Measurements from ENCODE around the gene MCRIP2. TPM values are rescaled to one million over a fixed set of nuclear protein-coding genes. Genes with fewer than 3 reads are reported as not detected.

The MCRIP2 gene
- total and polyA plus RNA-seq, 9 of the 15 experiments (the other 6 are each of a cell fraction or from before 2014, with no cell fraction given): 0.80 to 120 (median 35.2) TPM

DNA sequence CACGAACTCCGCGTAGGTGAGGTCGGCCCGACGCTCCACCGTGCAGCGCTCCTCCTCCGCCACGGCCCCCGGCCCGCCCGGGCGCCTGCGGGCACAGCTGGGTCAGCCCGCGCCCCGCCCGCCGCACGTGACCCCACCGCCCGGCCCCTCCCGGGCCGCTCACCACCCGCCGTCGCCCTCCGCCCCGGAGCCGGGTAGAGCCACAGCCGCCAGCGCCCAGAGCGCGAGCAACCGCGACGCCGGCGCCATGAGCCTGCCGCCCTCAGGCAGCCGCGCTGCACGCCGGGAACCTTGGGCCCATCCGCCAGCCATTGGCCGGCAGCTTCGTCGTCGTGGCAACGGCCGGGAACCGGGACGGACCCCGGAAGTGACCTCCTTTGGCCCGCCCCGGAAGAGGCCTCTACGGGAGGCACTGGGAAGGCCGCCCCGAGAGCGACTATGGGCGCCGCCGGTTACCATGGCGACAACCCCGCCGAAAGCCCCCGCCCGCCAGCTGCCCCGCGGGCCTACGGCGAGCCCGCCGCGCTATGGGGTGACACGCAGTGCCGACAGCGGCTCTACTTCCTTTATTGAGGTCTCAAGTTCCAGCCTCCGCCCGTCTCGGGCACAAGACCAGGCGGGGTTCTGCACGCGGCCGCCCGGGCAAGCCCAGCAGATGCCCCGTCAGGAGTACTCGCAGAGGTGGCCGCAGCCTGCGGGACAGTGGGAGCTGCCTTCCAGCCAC is 42.6 kb downstream of the MCRIP2 start, which contains the start of gene JMJD8 (continued):
- TF ChIP-seq CSDE1 (IDR thresholded peaks at IDR 0.05): peak in 1 of 2 experiments; percentile 96; a peak in 1 of 4 replicates
- TF ChIP-seq, protein P1, sequence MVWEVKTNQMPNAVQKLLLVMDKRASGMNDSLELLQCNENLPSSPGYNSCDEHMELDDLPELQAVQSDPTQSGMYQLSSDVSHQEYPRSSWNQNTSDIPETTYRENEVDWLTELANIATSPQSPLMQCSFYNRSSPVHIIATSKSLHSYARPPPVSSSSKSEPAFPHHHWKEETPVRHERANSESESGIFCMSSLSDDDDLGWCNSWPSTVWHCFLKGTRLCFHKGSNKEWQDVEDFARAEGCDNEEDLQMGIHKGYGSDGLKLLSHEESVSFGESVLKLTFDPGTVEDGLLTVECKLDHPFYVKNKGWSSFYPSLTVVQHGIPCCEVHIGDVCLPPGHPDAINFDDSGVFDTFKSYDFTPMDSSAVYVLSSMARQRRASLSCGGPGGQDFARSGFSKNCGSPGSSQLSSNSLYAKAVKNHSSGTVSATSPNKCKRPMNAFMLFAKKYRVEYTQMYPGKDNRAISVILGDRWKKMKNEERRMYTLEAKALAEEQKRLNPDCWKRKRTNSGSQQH (CRISPR knock-in tag; IDR thresholded peaks at IDR 0.05): no peak
- TF ChIP-seq OTX1 (CRISPR knock-in tag; IDR thresholded peaks at IDR 0.05): no peak
- TF ChIP-seq, protein P2, sequence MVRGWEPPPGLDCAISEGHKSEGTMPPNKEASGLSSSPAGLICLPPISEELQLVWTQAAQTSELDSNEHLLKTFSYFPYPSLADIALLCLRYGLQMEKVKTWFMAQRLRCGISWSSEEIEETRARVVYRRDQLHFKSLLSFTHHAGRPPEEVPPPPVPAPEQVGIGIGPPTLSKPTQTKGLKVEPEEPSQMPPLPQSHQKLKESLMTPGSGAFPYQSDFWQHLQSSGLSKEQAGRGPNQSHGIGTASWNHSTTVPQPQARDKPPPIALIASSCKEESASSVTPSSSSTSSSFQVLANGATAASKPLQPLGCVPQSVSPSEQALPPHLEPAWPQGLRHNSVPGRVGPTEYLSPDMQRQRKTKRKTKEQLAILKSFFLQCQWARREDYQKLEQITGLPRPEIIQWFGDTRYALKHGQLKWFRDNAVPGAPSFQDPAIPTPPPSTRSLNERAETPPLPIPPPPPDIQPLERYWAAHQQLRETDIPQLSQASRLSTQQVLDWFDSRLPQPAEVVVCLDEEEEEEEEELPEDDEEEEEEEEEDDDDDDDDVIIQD (CRISPR knock-in tag; IDR thresholded peaks at IDR 0.05): no peak
- TF ChIP-seq, protein P3, sequence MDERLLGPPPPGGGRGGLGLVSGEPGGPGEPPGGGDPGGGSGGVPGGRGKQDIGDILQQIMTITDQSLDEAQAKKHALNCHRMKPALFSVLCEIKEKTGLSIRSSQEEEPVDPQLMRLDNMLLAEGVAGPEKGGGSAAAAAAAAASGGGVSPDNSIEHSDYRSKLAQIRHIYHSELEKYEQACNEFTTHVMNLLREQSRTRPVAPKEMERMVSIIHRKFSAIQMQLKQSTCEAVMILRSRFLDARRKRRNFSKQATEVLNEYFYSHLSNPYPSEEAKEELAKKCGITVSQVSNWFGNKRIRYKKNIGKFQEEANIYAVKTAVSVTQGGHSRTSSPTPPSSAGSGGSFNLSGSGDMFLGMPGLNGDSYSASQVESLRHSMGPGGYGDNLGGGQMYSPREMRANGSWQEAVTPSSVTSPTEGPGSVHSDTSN (CRISPR knock-in tag; IDR thresholded peaks at IDR 0.05; ENCODE audit: low read depth): no peak
- TF ChIP-seq, protein P3 (tag; conservative IDR thresholded peaks at IDR 0.05; ENCODE audit: low read depth): no peak
- no peak for TF ChIP-seq HMG20A (CRISPR knock-in tag; conservative IDR thresholded peaks at IDR 0.05)
- no peak for TF ChIP-seq TAF7 (tag; IDR thresholded peaks at IDR 0.05)
- no peak for TF ChIP-seq FOS (IDR thresholded peaks at IDR 0.05; ENCODE audit: extremely low read depth, insufficient read length)
- no peak for TF ChIP-seq ZSCAN32 (CRISPR knock-in tag; IDR thresholded peaks at IDR 0.05)
- TF ChIP-seq, protein P4, sequence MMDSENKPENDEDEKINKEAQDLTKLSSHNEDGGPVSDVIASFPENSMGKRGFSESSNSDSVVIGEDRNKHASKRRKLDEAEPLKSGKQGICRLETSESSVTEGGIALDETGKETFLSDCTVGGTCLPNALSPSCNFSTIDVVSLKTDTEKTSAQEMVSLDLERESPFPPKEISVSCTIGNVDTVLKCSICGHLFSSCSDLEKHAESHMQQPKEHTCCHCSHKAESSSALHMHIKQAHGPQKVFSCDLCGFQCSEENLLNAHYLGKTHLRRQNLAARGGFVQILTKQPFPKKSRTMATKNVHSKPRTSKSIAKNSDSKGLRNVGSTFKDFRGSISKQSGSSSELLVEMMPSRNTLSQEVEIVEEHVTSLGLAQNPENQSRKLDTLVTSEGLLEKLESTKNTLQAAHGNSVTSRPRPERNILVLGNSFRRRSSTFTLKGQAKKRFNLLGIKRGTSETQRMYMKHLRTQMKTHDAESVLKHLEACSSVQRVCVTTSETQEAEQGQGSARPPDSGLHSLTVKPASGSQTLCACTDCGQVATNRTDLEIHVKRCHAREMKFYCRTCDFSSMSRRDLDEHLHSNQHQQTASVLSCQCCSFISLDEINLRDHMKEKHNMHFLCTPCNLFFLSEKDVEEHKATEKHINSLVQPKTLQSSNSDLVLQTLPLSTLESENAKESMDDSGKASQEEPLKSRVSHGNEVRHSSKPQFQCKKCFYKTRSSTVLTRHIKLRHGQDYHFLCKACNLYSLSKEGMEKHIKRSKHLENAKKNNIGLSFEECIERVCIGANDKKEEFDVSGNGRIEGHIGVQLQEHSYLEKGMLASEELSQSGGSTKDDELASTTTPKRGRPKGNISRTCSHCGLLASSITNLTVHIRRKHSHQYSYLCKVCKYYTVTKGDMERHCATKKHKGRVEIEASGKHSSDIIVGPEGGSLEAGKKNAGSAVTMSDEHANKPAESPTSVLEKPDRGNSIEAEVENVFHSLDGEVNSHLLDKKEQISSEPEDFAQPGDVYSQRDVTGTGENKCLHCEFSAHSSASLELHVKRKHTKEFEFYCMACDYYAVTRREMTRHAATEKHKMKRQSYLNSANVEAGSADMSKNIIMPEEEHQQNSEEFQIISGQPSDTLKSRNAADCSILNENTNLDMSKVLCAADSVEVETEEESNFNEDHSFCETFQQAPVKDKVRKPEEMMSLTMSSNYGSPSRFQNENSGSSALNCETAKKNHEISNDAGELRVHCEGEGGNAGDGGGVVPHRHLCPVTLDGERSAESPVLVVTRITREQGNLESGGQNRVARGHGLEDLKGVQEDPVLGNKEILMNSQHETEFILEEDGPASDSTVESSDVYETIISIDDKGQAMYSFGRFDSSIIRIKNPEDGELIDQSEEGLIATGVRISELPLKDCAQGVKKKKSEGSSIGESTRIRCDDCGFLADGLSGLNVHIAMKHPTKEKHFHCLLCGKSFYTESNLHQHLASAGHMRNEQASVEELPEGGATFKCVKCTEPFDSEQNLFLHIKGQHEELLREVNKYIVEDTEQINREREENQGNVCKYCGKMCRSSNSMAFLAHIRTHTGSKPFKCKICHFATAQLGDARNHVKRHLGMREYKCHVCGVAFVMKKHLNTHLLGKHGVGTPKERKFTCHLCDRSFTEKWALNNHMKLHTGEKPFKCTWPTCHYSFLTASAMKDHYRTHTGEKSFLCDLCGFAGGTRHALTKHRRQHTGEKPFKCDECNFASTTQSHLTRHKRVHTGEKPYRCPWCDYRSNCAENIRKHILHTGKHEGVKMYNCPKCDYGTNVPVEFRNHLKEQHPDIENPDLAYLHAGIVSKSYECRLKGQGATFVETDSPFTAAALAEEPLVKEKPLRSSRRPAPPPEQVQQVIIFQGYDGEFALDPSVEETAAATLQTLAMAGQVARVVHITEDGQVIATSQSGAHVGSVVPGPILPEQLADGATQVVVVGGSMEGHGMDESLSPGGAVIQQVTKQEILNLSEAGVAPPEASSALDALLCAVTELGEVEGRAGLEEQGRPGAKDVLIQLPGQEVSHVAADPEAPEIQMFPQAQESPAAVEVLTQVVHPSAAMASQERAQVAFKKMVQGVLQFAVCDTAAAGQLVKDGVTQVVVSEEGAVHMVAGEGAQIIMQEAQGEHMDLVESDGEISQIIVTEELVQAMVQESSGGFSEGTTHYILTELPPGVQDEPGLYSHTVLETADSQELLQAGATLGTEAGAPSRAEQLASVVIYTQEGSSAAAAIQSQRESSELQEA (IDR thresholded peaks at IDR 0.05; ENCODE audit: low read depth): peak; percentile 61; the same call in 1 of the 2 replicates
- no peak for TF ChIP-seq TCF7 (IDR thresholded peaks at IDR 0.05; ENCODE audit: borderline replicate concordance)
- no peak for TF ChIP-seq TSC22D4 (tag; IDR thresholded peaks at IDR 0.05)
- no peak for TF ChIP-seq PTRF (tag; IDR thresholded peaks at IDR 0.05)
